HepG2 (cell line): ENCODE measurements around the gene NMNAT1.
"Not testable (repeated sequence)": the region's sequence is repeated elsewhere in the genome, so short reads cannot be mapped to it uniquely, and the experiment has no call there.

Source experiments
- ZBTB1 ChIP-seq: sonication (generic); formaldehyde crosslinking; IDR thresholded peaks from 2 replicates; pipeline ENCODE4 v1.4.0; 2020; ENCODE audit warnings: missing genetic modification reagents, borderline replicate concordance
- TF ChIP-seq, protein P1 (sequence below), 2 experiments: sonication (generic) in 1 of 2; formaldehyde crosslinking in 1 of 2; IDR thresholded peaks; 2 replicates each; pipeline versions ENCODE4 v1.6.1 to v1.9.0; 2014 to 2022; ENCODE audit warnings: antibody characterized with exemption in 1 of 2, borderline replicate concordance in 1 of 2, inconsistent platforms in 1 of 2, low read depth in 1 of 2, missing genetic modification reagents in 1 of 2

- not testable (repeated sequence) for TF ChIP-seq ZBTB1 (CRISPR knock-in tag)
- TF ChIP-seq, protein P1, sequence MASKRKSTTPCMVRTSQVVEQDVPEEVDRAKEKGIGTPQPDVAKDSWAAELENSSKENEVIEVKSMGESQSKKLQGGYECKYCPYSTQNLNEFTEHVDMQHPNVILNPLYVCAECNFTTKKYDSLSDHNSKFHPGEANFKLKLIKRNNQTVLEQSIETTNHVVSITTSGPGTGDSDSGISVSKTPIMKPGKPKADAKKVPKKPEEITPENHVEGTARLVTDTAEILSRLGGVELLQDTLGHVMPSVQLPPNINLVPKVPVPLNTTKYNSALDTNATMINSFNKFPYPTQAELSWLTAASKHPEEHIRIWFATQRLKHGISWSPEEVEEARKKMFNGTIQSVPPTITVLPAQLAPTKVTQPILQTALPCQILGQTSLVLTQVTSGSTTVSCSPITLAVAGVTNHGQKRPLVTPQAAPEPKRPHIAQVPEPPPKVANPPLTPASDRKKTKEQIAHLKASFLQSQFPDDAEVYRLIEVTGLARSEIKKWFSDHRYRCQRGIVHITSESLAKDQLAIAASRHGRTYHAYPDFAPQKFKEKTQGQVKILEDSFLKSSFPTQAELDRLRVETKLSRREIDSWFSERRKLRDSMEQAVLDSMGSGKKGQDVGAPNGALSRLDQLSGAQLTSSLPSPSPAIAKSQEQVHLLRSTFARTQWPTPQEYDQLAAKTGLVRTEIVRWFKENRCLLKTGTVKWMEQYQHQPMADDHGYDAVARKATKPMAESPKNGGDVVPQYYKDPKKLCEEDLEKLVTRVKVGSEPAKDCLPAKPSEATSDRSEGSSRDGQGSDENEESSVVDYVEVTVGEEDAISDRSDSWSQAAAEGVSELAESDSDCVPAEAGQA (IDR thresholded peaks at IDR 0.05; ENCODE audit: low read depth), result not testable (repeated sequence)
- TF ChIP-seq, protein P1 (CRISPR knock-in tag; IDR thresholded peaks at IDR 0.05; ENCODE audit: borderline replicate concordance), result not testable (repeated sequence)
Measured at GRCh38 chr1:10005248-10005647, 62.0 kb downstream of the NMNAT1 start.
